Measurements from ENCODE around the gene SLC5A9.

The SLC5A9 gene

GRCh38 chr1:48222501-48223242 lies at the start of gene SLC5A9:
SLC5A9 (plus strand) TSS chr1:48222716; CDS start chr1:48222737, 21 bp downstream.
- TF ChIP-seq CTCF (conservative IDR thresholded peaks at IDR 0.05; ENCODE audit: low read length), result no peak
- no peak for DNase-seq (ENCODE audit: low read depth)

GRCh38 chr1:48175116-48175515 lies 47.4 kb upstream of the SLC5A9 start:
- H3K4me3 ChIP-seq (ENCODE audit: low read length), result no peak overlapping the region
- no peak for DNase-seq (ENCODE audit: low read depth)
- TF ChIP-seq CTCF (conservative IDR thresholded peaks at IDR 0.05; ENCODE audit: low read length), result no peak

More at GRCh38 chr1:48222501-48223242, at the start of gene SLC5A9:
- no peak within 1 kb of the TSS for H3K4me3 ChIP-seq (ENCODE audit: low read length)

GRCh38 chr1:48177257-48177656 lies 45.3 kb upstream of the SLC5A9 start:
- TF ChIP-seq CTCF (conservative IDR thresholded peaks at IDR 0.05; ENCODE audit: low read length), result no peak
- no peak for DNase-seq (ENCODE audit: low read depth)
- no peak overlapping the region for H3K4me3 ChIP-seq (ENCODE audit: low read length)

GRCh38 chr1:48181669-48182367 lies 40.7 kb upstream of the SLC5A9 start:
- DNase-seq (ENCODE audit: low read depth), result no peak
- no peak overlapping the region for H3K4me3 ChIP-seq (ENCODE audit: low read length)
- no peak for TF ChIP-seq CTCF (conservative IDR thresholded peaks at IDR 0.05; ENCODE audit: low read length)

- DNase-seq (ENCODE audit: low read depth), result no peak
- no peak for TF ChIP-seq CTCF (conservative IDR thresholded peaks at IDR 0.05; ENCODE audit: low read length)
- no peak overlapping the region for H3K4me3 ChIP-seq (ENCODE audit: low read length)
Measured at GRCh38 chr1:48182439-48182838, 40.1 kb upstream of the SLC5A9 start.

- TF ChIP-seq CTCF (conservative IDR thresholded peaks at IDR 0.05; ENCODE audit: low read length), result no peak
- no peak for DNase-seq (ENCODE audit: low read depth)
- H3K4me3 ChIP-seq (ENCODE audit: low read length), result no peak overlapping the region
Measured at GRCh38 chr1:48186306-48186839, 36.1 kb upstream of the SLC5A9 start.
